SHP77 (cell line): ENCODE results near the gene MREG.
"Not testable (repeated sequence)": the region's sequence is repeated elsewhere in the genome, so short reads cannot be mapped to it uniquely, and the experiment has no call there.

Source experiments
- DNase-seq, 2 experiments: peaks; one replicate each; lab custom pipeline; 2025; lab: John Stamatoyannopoulos, UW

The MREG gene

DNA sequence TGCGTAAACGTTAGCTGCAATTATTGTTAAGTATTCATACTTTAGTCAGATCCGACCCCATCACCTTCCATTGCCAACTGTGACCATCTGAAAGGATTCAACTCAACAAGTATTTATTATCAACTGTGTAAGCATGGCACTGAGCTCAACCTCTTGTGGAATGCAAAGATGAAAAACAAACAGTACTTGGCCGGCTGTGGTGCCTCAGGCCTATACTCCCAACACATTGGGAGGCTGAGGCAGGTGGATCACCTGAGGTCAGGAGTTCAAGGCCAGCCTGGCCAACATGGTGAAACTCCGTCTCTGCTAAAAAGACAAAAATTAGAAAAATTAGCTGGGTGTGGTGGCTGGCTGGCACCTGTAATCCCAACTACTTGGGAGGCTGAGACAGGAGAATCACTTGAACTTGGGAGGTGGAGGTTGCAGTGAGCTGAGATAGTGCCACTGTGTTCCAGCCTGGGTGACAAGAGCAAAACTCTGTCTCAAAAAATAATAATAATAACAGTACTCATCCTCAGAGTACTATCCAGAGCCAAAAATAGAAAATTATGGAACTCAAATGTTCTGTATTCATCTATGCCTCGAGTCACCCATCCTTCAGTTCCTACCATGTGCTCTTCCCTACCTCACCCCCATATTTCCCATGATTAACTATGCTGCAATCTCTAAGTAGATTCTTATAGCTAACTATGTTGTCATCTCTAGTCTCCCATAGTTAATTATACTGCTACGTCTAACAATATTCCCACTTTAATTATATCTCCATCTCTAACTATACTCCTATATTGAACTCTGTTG, 8.6 kb upstream of the MREG start:
- DNase-seq, result no peak

DNA sequence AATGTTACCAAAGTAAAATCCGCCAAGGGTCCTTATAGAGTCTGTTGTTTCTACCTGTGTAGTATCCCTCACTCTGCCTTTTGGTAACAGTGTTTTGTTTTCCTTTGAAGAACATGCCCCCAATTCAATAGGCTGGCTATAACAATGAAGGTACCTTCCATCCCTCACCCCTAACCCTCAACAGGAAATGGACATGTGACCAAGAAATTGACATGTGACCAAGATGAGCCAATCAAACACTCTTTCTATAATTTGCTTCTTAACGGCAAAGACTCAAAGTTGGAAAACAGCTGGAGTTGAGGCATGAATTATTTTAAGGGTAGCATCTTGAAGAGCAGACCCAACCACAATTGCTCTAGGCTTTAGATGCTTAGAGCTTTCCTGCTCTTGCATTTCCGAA, 5.4 kb upstream of the MREG start:
- no peak for DNase-seq

DNA sequence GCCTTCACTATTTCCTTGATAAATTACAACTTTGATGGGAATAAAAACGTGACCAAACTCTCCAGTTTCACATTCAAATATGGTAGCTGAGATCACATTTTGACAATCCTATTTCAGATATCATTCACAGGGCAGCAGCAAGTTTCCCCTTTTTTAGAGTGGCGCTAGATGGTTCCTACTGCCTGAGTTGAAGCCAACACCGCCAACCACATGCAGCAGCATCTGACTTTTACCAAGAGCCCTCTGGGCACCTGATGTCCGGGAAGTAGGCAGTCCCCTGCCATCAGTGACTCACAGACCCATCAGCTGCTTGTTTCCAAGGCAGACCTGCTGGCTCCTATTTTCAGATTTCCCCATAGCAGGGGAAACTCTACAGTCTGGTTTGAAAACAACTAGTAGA, 4.0 kb upstream of the MREG start:
- peak; percentile 39 to 74 for DNase-seq

DNA sequence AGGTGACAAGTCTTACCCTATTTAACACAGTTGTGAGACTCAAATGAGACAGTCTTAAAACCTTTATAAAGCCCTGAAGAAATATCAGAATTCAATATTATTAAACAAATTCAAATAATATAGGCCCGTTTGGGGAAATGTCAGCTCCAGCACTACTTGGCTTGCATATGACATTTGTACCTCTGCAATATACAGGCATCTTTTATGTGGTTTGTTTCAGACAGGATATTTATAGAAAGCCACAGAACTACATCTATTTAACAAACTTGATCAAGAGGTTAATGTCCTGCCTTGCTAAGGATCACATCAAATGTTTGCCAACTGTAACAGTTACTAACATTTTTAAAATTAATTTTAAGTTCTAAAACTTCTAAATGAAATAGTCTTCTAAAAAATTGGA, 3.2 kb upstream of the MREG start:
- DNase-seq, result no peak

DNA sequence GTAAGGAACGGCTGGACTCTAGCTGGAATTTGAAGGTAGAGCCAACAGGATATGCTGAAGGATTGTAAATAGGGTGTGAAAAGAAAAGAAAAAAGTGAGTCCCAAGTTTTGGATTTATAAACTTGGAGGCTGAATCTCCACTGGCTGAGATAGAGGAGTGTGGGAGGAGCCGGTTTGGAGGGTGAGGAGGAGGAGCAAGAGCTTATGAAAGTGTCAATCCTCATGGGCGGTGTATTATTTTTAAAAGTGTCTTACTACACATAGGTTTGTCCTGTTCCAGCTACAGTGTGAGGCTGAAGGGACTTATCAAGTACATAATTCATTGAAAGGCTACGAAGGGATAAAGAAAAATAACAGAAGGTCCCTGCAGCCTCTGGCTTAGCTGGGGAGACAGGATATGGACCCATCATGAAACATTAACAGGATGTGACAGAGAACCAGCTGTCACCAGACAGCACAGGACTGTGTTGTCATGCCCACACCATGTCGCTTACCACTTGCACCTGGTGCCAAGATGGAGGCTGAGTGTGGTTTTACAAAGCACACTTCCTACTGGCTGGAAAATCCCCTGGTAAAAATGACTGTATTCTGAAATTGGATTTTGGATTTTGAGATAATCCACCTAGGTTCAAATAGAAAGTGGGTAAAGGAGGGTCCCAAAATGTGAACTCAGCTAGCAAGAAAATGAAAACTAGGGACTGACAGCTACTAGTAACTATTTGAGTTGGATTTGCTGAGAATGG, 2.5 kb upstream of the MREG start:
- peak; percentile 53 to 84 for DNase-seq

DNA sequence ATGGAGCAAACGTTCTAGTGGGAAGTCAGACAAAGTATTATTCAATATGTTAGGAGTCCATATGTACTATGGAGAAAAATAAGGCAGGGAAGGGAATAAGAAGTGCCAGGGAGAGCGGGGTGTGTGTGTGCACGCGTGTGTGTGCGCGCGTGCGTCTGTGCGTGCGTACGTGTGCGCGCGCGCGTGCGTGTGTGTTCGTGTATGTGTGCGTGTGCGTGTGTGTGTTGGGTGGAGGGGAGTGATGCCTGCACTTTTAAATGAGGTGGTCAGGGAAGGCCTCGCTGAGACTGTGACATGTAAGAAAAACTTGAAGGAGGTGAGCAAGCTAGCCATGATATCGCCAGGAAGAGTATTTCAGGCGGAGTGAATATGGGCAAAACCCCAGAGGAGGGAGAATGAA, 1.6 kb upstream of the MREG start:
- DNase-seq, result no peak

DNA sequence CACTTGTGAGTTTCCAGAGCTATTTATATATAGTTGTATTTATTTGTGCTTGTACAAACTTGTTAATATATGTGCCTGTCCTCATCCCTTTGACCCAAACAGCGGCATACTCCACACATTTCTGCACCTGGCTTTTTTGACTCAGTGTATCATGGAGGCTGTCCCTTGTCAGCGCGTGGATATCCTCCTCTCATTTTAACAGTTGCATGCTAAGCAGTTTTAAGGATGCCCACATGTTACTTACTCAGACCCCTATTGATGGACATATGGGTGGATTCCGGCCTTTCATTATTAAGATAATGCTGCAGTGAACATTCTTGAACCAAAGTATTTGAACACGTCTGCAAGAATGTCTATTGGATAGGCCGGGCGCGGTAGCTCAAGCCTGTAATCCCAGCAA, 655 bp upstream of the MREG start:
- DNase-seq, result no peak

DNA sequence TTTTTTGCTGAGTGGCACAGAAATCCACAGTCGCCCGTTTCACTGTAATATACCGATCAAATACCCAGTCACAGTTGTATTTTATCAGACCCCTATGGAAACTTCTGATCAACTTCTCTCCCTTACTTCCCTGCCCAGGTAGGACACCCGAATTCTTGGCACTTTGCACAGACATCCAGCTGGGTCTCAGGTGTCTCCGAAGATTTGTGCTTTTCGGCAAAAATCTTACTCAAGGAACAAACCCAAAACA, 596 bp downstream of the MREG start:
- no peak for DNase-seq

DNA sequence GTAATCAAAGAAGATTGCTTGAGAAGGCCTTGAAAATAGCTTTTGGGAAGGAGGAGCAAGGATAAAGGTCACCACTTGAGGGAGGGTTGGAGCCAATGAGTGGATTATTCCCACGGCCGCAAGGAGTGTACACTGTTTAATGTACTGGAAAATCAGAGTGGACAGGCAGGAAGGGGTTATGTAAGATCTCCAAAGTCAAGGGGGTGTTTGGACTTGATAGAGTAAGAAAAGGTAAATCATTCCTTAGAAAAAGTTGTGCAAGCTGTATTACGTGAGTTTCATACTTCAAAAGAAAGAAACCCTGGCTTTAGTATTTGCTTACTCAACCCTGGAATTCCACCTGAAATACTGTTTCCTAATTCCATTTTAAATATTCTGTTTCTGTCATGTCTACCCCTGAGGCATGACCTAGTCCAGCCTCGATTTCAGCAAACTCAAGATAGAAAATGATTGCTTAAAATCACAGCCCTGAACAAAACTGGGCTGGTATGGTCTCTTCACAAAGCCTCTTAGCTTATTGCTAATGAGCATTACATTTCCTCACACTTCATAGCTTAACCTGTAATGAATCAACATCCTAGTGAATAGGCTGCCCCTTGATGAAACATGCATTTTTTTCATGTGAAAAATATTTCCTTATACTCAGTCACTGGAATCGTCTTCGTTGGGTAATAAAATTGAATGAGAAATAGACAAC, 1.1 kb downstream of the MREG start:
- DNase-seq, result no peak

DNA sequence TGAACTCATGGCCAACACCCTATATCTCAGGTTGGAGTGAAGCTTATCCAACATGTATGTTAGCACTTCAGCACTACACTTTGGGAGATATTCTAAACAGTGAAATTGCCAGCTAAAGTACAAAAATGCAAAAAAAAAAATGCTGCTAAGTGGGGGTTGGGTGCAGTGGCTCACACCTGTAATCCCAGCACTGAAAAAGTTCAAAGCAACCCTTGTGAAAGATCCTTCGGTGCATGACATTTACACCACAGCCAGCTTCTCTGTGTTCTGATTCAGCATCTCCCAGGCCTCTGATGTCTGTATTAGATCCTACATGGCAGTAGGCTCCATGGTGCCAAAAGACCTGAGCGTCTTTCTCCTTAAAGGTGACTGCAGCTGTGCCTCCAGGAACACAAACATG, 4.1 kb downstream of the MREG start:
- DNase-seq, result not testable (repeated sequence)

DNA sequence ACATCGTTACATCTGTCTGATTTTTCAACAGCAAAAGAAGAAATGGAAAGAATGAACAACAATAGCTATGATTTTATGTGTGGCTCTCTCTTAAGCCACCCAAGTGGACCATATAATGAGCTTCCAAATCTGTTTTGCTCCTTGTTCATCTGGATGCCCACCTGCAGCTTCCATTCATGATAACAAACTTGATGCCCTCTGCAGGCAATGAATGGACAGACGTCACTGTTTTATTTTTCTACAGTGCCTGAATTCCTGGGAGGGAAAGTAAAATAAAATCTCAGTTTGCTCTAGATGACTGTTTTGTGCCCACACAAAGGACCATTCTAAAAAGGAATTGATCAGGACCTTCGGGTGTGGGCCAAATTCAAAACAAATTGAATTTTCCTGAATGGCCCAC, 5.0 kb downstream of the MREG start:
- no peak for DNase-seq

DNA sequence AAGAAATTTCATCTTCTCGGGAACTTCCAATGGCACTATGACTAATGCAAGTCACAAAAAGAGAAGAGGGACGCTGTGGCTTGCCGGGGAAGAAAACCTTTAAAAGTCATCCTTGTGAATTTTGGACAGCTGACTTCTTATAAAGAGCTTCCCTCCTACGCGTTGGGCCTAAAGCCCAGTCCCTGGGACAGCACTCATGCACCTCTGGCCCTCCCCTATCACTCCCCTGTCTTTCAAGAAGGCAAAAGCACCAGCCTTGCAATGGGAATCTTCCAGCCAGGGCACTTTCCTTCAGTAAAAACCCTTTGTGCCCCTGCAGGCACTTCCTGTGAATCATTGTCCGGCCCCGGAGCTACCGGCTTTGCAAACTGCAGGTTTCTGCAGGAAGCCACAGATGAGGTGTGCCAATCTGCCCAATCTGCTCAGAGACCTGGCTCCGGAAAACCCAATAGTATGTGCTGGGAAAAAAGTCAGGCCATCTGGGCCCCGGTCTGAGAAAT, 7.1 kb downstream of the MREG start:
- no peak for DNase-seq

DNA sequence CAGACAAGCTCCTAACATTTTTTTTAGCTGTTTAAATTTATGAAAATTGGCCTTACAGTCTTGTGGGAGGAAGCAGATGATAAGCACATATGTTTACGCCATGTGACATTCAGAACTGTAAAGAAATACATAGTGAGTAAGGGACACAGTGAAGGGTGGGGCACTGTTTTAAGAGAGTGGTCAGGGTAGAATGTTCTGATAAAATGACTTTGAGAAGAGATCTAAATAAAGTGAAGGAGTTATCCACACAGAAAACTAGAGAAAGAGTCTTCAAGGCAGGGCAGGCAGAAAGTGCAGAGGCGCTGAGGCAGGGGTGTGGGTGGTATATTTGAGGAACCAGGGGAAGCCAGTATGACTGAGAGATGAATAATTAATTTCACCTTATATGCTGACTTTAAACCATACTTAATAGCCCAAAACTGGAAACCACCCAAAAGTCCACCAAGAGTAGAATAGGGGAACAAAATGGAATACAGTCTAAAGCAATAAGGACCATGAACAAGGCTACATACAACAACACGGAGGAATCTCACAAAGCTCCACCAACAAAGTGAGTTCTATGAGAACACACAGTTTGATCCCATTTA, 8.6 kb downstream of the MREG start:
- DNase-seq, result no peak

DNA sequence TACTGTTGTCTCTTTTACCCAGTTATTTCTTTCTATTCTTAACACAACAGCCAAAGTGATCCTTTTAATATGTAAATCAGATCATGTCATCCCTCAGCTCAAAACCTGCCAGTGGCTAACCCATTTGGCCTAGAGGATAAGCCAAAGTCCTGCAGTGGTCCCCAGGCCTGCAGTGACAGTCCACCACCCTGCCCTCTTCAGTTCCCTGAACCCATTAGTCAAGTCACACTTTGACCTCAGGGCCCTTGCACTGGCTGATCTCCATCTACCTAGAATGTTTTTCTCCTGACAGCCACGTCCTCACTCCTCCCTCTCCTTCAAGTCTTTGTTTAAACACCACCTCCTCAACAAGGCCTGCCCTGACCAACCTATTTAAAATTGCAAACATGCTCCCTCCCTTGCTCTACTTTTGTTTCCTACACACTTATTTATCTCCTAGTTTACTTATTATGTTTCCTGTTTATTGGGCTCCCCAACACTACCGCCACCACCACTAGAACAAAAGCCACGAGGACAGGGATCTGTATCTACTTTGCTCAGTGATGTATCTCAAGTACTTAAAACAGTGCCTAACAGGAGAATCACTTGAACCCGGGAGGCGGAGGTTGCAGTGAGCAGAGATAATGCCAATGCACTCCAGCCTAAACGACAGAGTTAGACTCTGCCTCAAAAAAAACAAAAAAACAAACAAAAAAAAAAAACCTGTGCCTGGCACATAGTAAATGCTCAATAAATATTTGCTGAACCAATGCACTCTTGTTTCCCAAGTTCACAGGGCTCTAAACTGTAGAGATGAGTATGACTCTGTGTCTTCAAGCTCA, 9.3 kb downstream of the MREG start:
- no peak for DNase-seq

DNA sequence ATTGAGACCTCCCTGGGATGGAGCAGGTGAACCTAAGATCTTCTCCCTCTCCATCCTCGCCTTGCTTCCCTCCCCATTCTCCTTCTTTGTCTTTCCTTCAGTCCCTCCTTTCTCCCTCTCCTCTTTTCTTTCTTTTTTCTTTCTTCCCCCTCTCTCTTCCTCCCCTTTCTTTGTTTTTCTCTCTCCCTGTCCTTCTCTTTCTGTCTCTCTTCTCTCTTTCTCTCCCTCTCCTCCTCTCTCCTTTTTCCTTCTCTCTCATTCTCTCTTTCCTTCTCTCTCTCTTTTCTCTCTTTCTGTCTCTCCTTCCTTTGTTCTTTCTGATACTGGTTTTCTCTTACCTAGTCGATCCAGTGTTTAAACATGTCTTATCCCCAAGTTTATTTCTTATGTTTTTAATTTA, 10.7 kb downstream of the MREG start:
- DNase-seq, result no peak

DNA sequence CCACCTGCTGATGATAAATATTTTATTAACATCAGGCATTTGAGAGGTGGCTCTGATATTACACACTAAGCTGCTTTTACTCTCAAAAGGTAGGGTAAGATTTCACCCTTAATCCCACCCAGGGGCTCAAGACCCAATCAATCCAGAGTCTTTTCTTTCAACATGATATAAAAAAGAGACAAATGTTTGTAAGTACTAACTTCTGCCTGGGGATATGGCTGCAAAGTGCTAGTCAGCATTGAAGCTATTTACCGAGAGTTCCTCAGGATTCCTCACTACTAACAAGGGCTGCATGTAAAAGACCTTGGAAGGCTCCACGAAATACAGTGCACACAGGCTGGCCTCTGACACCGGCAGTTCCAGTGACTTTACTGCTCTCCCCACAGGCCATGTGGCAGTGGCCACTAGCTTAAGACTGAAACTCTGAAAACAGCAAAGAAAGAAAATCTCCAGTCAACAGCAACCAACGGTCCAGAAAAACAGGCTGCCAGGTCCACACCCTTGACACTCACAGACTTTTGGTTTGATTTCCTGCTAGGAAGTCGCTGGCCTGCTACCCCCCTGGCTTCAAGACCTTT, 11.2 kb downstream of the MREG start:
- no peak for DNase-seq

DNA sequence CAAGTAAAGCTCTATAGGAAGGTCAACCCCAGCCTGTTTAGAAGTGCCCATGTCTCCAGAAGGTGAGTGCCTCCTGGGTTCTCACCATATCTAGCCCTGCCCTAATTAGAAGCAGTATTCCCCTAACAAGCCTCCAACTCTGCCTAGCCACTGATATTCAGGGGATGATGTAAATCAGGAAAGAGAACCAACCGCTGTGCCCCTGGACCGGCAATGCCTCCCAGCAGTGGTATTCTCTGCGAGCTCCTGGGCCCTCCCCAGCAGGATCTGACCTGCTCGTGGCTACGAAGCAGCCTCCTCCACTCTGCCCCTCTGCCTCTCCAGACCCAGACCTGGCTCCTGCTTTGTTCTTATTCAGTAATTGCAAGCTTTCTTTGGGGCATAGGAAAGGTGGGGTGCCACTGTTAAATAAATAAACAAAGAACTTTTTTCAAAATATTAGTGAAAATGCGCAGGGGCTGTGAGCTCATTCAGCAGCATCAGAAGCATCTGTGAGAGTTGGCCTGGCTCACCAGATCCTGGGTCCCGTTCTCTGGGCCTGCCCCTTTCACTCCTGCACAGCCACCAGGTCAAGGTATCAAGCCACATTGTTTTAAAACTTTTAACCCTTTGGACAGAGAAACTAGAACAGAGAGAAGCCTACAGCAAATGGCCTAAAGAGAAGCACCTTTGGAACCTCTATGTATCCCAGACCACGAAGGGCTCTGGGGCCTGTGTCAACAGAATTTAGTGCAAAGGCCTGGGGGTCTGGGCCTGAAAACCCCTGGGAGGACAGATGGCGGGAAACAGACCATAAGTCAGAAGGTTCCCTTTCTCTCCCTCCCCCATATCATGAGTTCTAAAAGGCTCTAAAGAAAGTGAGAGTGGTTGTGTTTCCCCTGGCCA, 11.9 kb downstream of the MREG start:
- DNase-seq, result no peak

DNA sequence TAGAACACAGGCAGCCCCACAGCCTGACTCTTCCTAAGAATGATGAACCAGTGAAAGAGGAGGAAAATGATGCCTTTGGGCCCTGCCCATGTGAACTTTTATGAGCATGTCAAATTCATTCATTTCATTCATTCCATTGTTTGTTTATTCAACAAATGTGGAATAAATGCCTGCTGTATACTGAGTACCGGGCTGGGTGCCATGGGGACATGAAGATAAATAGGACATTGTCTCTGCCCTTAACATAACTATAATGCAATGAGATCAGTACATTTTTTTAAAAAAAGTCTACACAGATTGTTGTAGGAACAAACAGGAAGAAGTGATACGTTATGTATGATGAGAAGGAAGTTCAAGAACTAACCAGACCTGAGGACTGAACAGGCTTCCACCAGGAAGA, 14.7 kb downstream of the MREG start:
- no peak for DNase-seq

DNA sequence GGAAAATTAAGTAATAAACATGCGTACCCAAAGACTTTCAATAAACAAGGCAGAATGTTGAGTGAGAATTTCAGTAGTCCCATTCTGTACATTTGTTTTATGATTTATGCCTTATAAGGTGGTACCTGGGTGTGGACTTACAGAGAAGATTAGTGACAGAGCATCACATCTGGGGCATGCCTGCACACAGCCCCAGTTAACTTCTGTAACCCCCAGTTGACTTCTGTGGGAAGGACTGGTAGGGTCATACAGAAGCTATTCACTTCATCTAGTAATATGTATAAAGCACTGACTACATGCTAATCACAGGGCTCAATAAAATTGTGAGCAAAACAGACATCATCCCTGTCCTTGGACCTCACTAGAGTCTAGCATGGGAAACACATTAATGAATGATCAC, 16.1 kb downstream of the MREG start:
- no peak for DNase-seq

DNA sequence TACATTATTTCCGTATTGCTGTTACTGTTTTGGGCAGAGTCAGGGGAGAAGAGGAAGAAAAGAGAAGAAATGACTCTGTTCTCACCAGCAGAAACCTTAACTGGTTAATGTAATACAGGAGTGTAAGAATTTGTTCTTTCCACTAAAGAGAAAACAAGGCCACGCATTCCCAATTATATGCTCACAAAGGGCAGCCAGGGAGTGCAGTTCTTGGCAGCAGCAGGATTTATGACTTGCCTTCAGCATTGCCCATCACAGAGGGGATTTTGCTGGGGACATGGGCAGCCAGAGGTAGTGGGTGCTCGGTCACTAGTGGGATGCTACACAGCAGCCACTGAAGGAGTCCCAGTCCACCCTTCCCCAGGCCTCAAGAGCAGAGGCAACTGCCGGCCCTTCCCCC, 18.4 kb downstream of the MREG start:
- DNase-seq, result no peak
